H1 (cell line): ENCODE results near the gene DUSP7. TPM values are rescaled to one million over a fixed set of nuclear protein-coding genes. Genes with fewer than 3 reads are reported as not detected.

Source experiments
- EGR1 ChIP-seq: IDR thresholded peaks from 2 replicates; pipeline ENCODE4 v1.6.1; 2011; ENCODE audit warnings: low read depth, low read length, borderline replicate concordance
- KDM5A ChIP-seq: fragments of 200-600 bp; IDR thresholded peaks from 2 replicates; pipeline ENCODE4 v1.7.1; 2012; ENCODE audit warnings: mild to moderate bottlenecking, low read length, inconsistent platforms, mixed read lengths
- SP4 ChIP-seq: IDR thresholded peaks from 2 replicates; pipeline ENCODE4 v1.6.1; 2012; ENCODE audit warnings: low read length, inconsistent platforms
- polyA plus RNA-seq, 7 experiments: library from polyadenylated mRNA; depleted of rRNA in 3 of 7; stranded (reverse) in 5 of 7; unstranded in 2 of 7; fragments of >200 nt in 5 of 7; fragments of 200-250 nt in 2 of 7; gene quantifications; 1 replicate in 5 of 7; 2 replicates in 1 of 7; 4 replicates in 1 of 7; pipeline versions ENCODE4 v1.2.1 to v1.2.3, GENCODE V29; 2011 to 2013; ENCODE audit warnings: missing spikeins in 2 of 7, mixed read lengths in 2 of 7
- total RNA-seq: library from RNA; stranded (reverse); fragmentation: NEBNext Ultra II Directional; extraction: Animal tissue kit (Norgen Biotek cat#: 25700); gene quantifications from 2 replicates; pipeline ENCODE4 v1.2.1, GENCODE V29; 2021

The DUSP7 gene
- total and polyA plus RNA-seq, 2 of the 8 experiments (the other 6 are each of a cell fraction or from before 2014, with no cell fraction given), result 19.4 to 24.9 TPM

DNA sequence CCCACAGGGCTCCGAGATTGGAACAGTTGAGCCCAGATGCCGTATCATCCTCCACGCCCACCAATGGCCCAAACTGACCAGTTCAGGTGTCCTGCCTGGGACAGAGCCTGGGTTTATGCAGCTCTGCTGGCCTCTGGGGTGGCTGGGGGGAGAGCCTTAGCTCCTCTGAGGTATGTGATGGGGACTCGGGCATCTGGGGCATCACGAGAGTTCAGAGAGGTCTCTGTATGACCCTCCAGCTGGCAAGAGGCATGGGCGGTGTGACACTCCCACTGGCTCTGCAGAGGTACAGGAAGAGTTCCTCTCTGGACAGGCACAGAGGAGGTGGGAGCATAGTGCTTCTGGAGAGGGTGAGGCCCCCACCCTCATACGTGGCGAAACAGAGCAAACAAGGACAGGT is 26.6 kb upstream of the DUSP7 start (continued):
- TF ChIP-seq EGR1 (no peak), SP4 (no peak), KDM5A (no peak)
